WTC11 (cell line): ENCODE measurements around the gene S100A12. TPM values are rescaled to one million over a fixed set of nuclear protein-coding genes. Genes with fewer than 3 reads are reported as not detected.

Source experiments
- ATAC-seq: fragments of 200-7000 bp; cut with Tn5 transposase; 2 replicates; pipeline ENCODE4 v1.10.0; 2021; ENCODE audit warnings: mild to moderate bottlenecking, moderate library complexity
- CTCF ChIA-PET: fragments of 300-600 bp; sonication (Branson Sonifier 250); formaldehyde crosslinking; loops from one replicate; lab custom pipeline; 2021; ENCODE audit warnings: antibody characterized with exemption; lab: Charles Lee
- POLR2A ChIA-PET: fragments of 350-600 bp; sonication (Branson Sonifier 250); formaldehyde crosslinking; loops from one replicate; lab custom pipeline; 2021; ENCODE audit warnings: antibody characterized with exemption; lab: Charles Lee
- DNase-seq: peaks from one replicate; pipeline ENCODE4 v3.0.0; 2021; ENCODE audit warnings: low spot score
- H3K27ac Mint-ChIP-seq: 2 replicates; pipeline ENCODE4 v1.8.0; 2021; ENCODE audit warnings: mixed read lengths
- H3K27me3 Mint-ChIP-seq: 2 replicates; pipeline ENCODE4 v1.8.0; 2021; ENCODE audit warnings: low read depth, mild to moderate bottlenecking, moderate library complexity, mixed read lengths
- H3K36me3 Mint-ChIP-seq: 2 replicates; pipeline ENCODE4 v1.8.0; 2021; ENCODE audit warnings: mixed read lengths
- H3K4me1 Mint-ChIP-seq: 2 replicates; pipeline ENCODE4 v1.8.0; 2022; ENCODE audit warnings: mixed read lengths
- H3K4me3 Mint-ChIP-seq: 2 replicates; pipeline ENCODE4 v1.8.0; 2021; ENCODE audit warnings: mild to moderate bottlenecking, moderate library complexity, mixed read lengths
- H3K9me3 Mint-ChIP-seq: 2 replicates; pipeline ENCODE4 v1.8.0; 2021; ENCODE audit warnings: mixed read lengths
- CREB1 ChIP-seq: sonication (generic); formaldehyde crosslinking; IDR thresholded peaks from 2 replicates; pipeline ENCODE4 v1.8.0; 2023; ENCODE audit warnings: mild to moderate bottlenecking, missing genetic modification reagents
- ETV6 ChIP-seq: sonication (generic); formaldehyde crosslinking; IDR thresholded peaks from 2 replicates; pipeline ENCODE4 v1.8.1; 2022; ENCODE audit warnings: mild to moderate bottlenecking, missing genetic modification reagents
- IRF2 ChIP-seq: sonication (generic); formaldehyde crosslinking; IDR thresholded peaks from 2 replicates; pipeline ENCODE4 v1.8.0; 2022; ENCODE audit warnings: low read depth, missing genetic modification reagents, borderline replicate concordance
- MXD4 ChIP-seq: fragments of 250-450 bp; sonication (Bioruptor Pico); IDR thresholded peaks from 2 replicates; pipeline ENCODE4 v1.8.0; 2021; ENCODE audit warnings: mild to moderate bottlenecking, moderate library complexity, borderline replicate concordance
- NFYB ChIP-seq: sonication (generic); formaldehyde crosslinking; conservative IDR thresholded peaks from 2 replicates; pipeline ENCODE4 v1.8.0; 2022; ENCODE audit warnings: low read depth, missing genetic modification reagents
- NR1H2 ChIP-seq: sonication (generic); formaldehyde crosslinking; IDR thresholded peaks from 2 replicates; pipeline ENCODE4 v1.9.0; 2021; ENCODE audit warnings: mild to moderate bottlenecking, moderate library complexity, missing genetic modification reagents
- RORB ChIP-seq: fragments of 250-450 bp; sonication (Bioruptor Pico); IDR thresholded peaks from 2 replicates; pipeline ENCODE4 v1.9.0; 2021; ENCODE audit warnings: mild to moderate bottlenecking
- SMAD3 ChIP-seq: sonication (generic); formaldehyde crosslinking; IDR thresholded peaks from 2 replicates; pipeline ENCODE4 v1.8.0; 2022; ENCODE audit warnings: missing genetic modification reagents, mild to moderate bottlenecking, borderline replicate concordance
- ZNF121 ChIP-seq: sonication (generic); formaldehyde crosslinking; IDR thresholded peaks from 2 replicates; pipeline ENCODE4 v1.8.0; 2023; ENCODE audit warnings: missing genetic modification reagents
- ZNF263 ChIP-seq: sonication (generic); formaldehyde crosslinking; IDR thresholded peaks from 2 replicates; pipeline ENCODE4 v1.8.1; 2022; ENCODE audit warnings: low read depth, mild to moderate bottlenecking, moderate library complexity, missing genetic modification reagents
- ZNF671 ChIP-seq: fragments of 250-450 bp; sonication (Bioruptor Pico); IDR thresholded peaks from 2 replicates; pipeline ENCODE4 v1.8.0; 2021; ENCODE audit warnings: mild to moderate bottlenecking
- total RNA-seq: library from RNA; stranded (reverse); gene quantifications from 3 replicates; pipeline ENCODE4 v1.2.3, GENCODE V29; 2021
- TF ChIP-seq, protein P1 (sequence below): sonication (generic); formaldehyde crosslinking; IDR thresholded peaks from 2 replicates; pipeline ENCODE4 v1.8.1; 2023; ENCODE audit warnings: mild to moderate bottlenecking, moderate library complexity, missing genetic modification reagents
- TF ChIP-seq, protein P2 (sequence below): fragments of 200-600 bp; IDR thresholded peaks from 2 replicates; pipeline ENCODE4 v1.8.0; 2022; ENCODE audit warnings: antibody characterized with exemption
- TF ChIP-seq, protein P3 (sequence below): sonication (generic); formaldehyde crosslinking; IDR thresholded peaks from 2 replicates; pipeline ENCODE4 v1.8.1; 2023; ENCODE audit warnings: mild to moderate bottlenecking, missing genetic modification reagents, moderate library complexity
- TF ChIP-seq, protein P4 (sequence below): sonication (generic); formaldehyde crosslinking; IDR thresholded peaks from 2 replicates; pipeline ENCODE4 v1.8.0; 2022; ENCODE audit warnings: mild to moderate bottlenecking, missing genetic modification reagents
- TF ChIP-seq, protein P5 (sequence below): sonication (generic); formaldehyde crosslinking; IDR thresholded peaks from 2 replicates; pipeline ENCODE4 v1.8.0; 2023; ENCODE audit warnings: missing genetic modification reagents
- TF ChIP-seq, protein P6 (sequence below): sonication (generic); formaldehyde crosslinking; conservative IDR thresholded peaks from 2 replicates; pipeline ENCODE4 v1.8.1; 2023; ENCODE audit warnings: mild to moderate bottlenecking, low read depth, missing genetic modification reagents, moderate library complexity

Gene S100A12
- total RNA-seq, 1 experiment from 2014 or later = not detected

DNA sequence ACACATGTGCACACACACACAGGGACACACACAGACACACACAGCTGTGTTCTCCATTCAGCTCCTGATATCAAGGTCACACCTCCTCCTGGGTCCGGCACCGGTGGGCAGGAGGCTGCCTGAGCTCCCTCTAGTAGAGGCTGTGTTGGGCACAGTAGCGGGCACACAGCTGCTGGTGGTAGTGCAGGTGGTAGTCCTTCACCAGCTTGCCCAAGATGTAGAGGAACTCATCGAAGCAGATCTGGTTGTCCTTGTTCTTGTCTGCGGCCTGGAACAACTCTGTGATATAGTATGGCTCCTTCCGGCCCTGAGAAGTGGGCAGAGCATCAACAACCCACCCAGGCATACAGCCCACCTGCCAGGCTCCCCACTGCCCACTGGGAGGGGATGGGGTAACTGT lies 21.0 kb upstream of the S100A12 start (continued):
- TF ChIP-seq, protein P1, sequence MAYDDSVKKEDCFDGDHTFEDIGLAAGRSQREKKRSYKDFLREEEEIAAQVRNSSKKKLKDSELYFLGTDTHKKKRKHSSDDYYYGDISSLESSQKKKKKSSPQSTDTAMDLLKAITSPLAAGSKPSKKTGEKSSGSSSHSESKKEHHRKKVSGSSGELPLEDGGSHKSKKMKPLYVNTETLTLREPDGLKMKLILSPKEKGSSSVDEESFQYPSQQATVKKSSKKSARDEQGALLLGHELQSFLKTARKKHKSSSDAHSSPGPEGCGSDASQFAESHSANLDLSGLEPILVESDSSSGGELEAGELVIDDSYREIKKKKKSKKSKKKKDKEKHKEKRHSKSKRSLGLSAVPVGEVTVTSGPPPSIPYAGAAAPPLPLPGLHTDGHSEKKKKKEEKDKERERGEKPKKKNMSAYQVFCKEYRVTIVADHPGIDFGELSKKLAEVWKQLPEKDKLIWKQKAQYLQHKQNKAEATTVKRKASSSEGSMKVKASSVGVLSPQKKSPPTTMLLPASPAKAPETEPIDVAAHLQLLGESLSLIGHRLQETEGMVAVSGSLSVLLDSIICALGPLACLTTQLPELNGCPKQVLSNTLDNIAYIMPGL (CRISPR knock-in tag) = no peak
- TF ChIP-seq ZNF263 = no peak
- no peak for TF ChIP-seq NFYB (CRISPR knock-in tag)
- TF ChIP-seq, protein P2, sequence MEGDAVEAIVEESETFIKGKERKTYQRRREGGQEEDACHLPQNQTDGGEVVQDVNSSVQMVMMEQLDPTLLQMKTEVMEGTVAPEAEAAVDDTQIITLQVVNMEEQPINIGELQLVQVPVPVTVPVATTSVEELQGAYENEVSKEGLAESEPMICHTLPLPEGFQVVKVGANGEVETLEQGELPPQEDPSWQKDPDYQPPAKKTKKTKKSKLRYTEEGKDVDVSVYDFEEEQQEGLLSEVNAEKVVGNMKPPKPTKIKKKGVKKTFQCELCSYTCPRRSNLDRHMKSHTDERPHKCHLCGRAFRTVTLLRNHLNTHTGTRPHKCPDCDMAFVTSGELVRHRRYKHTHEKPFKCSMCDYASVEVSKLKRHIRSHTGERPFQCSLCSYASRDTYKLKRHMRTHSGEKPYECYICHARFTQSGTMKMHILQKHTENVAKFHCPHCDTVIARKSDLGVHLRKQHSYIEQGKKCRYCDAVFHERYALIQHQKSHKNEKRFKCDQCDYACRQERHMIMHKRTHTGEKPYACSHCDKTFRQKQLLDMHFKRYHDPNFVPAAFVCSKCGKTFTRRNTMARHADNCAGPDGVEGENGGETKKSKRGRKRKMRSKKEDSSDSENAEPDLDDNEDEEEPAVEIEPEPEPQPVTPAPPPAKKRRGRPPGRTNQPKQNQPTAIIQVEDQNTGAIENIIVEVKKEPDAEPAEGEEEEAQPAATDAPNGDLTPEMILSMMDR = no peak
- TF ChIP-seq MXD4 = no peak

DNA sequence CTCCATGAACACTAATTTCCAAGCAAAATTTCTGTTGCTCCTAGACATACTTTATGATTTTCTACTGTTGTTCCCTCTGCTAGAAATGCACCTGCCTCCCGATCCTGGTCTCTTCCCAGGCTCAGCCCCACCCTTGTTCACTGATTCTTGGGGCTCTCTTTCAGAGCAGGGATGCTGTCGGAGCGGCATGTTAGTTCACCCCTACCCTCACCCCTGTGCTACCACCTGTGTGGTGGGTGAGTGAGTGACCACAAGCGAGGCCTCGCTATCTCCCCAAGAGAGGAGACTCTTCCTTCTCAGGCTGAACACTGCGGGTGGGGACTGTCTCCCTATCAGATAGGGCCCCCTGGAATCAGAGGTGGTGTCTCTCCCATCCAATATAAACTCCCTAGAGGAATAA lies 20.4 kb upstream of the S100A12 start:
- no peak overlapping the region for H3K4me3 Mint-ChIP-seq
- no peak for ATAC-seq
- TF ChIP-seq CREB1 (CRISPR knock-in tag) (no peak), SMAD3 (CRISPR knock-in tag) (no peak), IRF2 (no peak), RORB (no peak), ETV6 (no peak), ZNF121 (CRISPR knock-in tag) (no peak), ZNF671 (CRISPR knock-in tag) (no peak), NR1H2 (no peak)
- TF ChIP-seq, protein P3, sequence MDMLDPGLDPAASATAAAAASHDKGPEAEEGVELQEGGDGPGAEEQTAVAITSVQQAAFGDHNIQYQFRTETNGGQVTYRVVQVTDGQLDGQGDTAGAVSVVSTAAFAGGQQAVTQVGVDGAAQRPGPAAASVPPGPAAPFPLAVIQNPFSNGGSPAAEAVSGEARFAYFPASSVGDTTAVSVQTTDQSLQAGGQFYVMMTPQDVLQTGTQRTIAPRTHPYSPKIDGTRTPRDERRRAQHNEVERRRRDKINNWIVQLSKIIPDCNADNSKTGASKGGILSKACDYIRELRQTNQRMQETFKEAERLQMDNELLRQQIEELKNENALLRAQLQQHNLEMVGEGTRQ = no peak
- TF ChIP-seq, protein P4, sequence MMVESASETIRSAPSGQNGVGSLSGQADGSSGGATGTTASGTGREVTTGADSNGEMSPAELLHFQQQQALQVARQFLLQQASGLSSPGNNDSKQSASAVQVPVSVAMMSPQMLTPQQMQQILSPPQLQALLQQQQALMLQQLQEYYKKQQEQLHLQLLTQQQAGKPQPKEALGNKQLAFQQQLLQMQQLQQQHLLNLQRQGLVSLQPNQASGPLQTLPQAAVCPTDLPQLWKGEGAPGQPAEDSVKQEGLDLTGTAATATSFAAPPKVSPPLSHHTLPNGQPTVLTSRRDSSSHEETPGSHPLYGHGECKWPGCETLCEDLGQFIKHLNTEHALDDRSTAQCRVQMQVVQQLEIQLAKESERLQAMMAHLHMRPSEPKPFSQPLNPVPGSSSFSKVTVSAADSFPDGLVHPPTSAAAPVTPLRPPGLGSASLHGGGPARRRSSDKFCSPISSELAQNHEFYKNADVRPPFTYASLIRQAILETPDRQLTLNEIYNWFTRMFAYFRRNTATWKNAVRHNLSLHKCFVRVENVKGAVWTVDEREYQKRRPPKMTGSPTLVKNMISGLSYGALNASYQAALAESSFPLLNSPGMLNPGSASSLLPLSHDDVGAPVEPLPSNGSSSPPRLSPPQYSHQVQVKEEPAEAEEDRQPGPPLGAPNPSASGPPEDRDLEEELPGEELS (CRISPR knock-in tag) = no peak
- TF ChIP-seq, protein P2 = no peak
- TF ChIP-seq, protein P5, sequence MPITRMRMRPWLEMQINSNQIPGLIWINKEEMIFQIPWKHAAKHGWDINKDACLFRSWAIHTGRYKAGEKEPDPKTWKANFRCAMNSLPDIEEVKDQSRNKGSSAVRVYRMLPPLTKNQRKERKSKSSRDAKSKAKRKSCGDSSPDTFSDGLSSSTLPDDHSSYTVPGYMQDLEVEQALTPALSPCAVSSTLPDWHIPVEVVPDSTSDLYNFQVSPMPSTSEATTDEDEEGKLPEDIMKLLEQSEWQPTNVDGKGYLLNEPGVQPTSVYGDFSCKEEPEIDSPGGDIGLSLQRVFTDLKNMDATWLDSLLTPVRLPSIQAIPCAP (CRISPR knock-in tag) = no peak
- TF ChIP-seq, protein P6, sequence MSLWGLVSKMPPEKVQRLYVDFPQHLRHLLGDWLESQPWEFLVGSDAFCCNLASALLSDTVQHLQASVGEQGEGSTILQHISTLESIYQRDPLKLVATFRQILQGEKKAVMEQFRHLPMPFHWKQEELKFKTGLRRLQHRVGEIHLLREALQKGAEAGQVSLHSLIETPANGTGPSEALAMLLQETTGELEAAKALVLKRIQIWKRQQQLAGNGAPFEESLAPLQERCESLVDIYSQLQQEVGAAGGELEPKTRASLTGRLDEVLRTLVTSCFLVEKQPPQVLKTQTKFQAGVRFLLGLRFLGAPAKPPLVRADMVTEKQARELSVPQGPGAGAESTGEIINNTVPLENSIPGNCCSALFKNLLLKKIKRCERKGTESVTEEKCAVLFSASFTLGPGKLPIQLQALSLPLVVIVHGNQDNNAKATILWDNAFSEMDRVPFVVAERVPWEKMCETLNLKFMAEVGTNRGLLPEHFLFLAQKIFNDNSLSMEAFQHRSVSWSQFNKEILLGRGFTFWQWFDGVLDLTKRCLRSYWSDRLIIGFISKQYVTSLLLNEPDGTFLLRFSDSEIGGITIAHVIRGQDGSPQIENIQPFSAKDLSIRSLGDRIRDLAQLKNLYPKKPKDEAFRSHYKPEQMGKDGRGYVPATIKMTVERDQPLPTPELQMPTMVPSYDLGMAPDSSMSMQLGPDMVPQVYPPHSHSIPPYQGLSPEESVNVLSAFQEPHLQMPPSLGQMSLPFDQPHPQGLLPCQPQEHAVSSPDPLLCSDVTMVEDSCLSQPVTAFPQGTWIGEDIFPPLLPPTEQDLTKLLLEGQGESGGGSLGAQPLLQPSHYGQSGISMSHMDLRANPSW (CRISPR knock-in tag) = no peak
- H3K27me3 Mint-ChIP-seq = peaks cover 4% of the 10 kb centered on the region
- H3K9me3 Mint-ChIP-seq = no peaks in the 10 kb centered on the region
- DNase-seq = no peak
- no peaks in the 10 kb centered on the region; the same call in 1 of the 2 replicates for H3K4me1 Mint-ChIP-seq
- no peak overlapping the region for H3K27ac Mint-ChIP-seq
- ChIA-PET POLR2A (no interaction called here), CTCF (interaction anchor here (0.7 to 5.7 kb wide), 6 partner anchors 9 to 100 kb away, joined by 3 to 34 read pairs (median 4); partner anchors contain the start of gene PGLYRP4)
- no peaks in the 10 kb centered on the region for H3K36me3 Mint-ChIP-seq
